Activated CD4-positive, alpha-beta T cell treated with anti-CD3 and anti-CD28 coated beads, Interleukin-2, amount 10 ng/mL, durations not matched to agents 7 days and 5 days (primary cell): ENCODE results near the gene RERE. TPM values are rescaled to one million over a fixed set of nuclear protein-coding genes. Genes with fewer than 3 reads are reported as not detected.

Experiments
- CTCF ChIA-PET: fragments of 350-600 bp; sonication (Branson Sonifier 250); formaldehyde crosslinking; loops from one replicate; lab custom pipeline; 2021; ENCODE audit warnings: antibody characterized with exemption; lab: Charles Lee
- POLR2A ChIA-PET: fragments of 350-600 bp; sonication (Branson Sonifier 250); formaldehyde crosslinking; loops from one replicate; lab custom pipeline; 2021; ENCODE audit warnings: antibody characterized with exemption; lab: Charles Lee
- DNase-seq: peaks from one replicate; pipeline ENCODE4 v3.0.0-alpha.2; 2020
- H3K27ac Mint-ChIP-seq: one replicate; pipeline ENCODE4 v1.8.0; 2021; ENCODE audit warnings: mild to moderate bottlenecking, moderate library complexity, mixed read lengths
- H3K27me3 Mint-ChIP-seq: one replicate; pipeline ENCODE4 v1.8.0; 2021; ENCODE audit warnings: mixed read lengths
- H3K36me3 Mint-ChIP-seq: one replicate; pipeline ENCODE4 v1.8.0; 2021; ENCODE audit warnings: low read depth, mixed read lengths
- H3K4me1 Mint-ChIP-seq: one replicate; pipeline ENCODE4 v1.8.0; 2021; ENCODE audit warnings: mixed read lengths
- H3K4me3 Mint-ChIP-seq: one replicate; pipeline ENCODE4 v1.8.0; 2021; ENCODE audit warnings: mild to moderate bottlenecking, moderate library complexity, mixed read lengths
- H3K9me3 Mint-ChIP-seq: one replicate; pipeline ENCODE4 v1.8.0; 2021; ENCODE audit warnings: mixed read lengths
- total RNA-seq, 2 experiments: library from RNA; stranded (reverse); gene quantifications; one replicate each; pipeline ENCODE4 v1.2.3, GENCODE V29; 2021

Gene RERE
- total RNA-seq, 2 experiments from 2014 or later, result 68.5 to 68.7 TPM

GRCh38 chr1:8482979-8483381 lies 334.5 kb downstream of the RERE start:
- H3K27ac Mint-ChIP-seq, result no peak overlapping the region
- H3K4me3 Mint-ChIP-seq, result no peak overlapping the region
- peaks cover 7% of the 10 kb centered on the region for H3K4me1 Mint-ChIP-seq
- ChIA-PET POLR2A (no interaction called here), CTCF (interaction anchor here (1.0 to 2.6 kb wide), 2 partner anchors 11 to 71 kb away, joined by 4 to 7 read pairs; no protein-coding TSS in a partner anchor)
- no peaks in the 10 kb centered on the region for H3K27me3 Mint-ChIP-seq
- no peak for DNase-seq
- peaks cover 15% of the 10 kb centered on the region for H3K36me3 Mint-ChIP-seq
- H3K9me3 Mint-ChIP-seq, result no peaks in the 10 kb centered on the region

GRCh38 chr1:8481650-8482380 lies 335.6 kb downstream of the RERE start:
- Mint-ChIP-seq H3K4me3 (no peak overlapping the region), H3K4me1 (peaks cover 18% of the 10 kb centered on the region), H3K36me3 (peaks cover 15% of the 10 kb centered on the region), H3K27ac (no peak overlapping the region), H3K27me3 (no peaks in the 10 kb centered on the region), H3K9me3 (no peaks in the 10 kb centered on the region)
- DNase-seq, result no peak
- ChIA-PET POLR2A (no interaction called here), CTCF (interaction anchor here (2.6 kb wide), 1 partner anchor 10 kb away, joined by 7 read pairs; no protein-coding TSS in a partner anchor)

GRCh38 chr1:8478566-8478965 lies 338.9 kb downstream of the RERE start:
- DNase-seq, result no peak
- CTCF ChIA-PET, result interaction anchor here (1.4 kb wide), 1 partner anchor 371 kb away, joined by 3 read pairs; no protein-coding TSS in a partner anchor
- Mint-ChIP-seq H3K36me3 (peaks cover 9% of the 10 kb centered on the region), H3K27me3 (no peaks in the 10 kb centered on the region), H3K9me3 (no peaks in the 10 kb centered on the region), H3K4me3 (no peak overlapping the region), H3K27ac (no peak overlapping the region), H3K4me1 (peaks cover 37% of the 10 kb centered on the region)
- POLR2A ChIA-PET, result no interaction called here

- no peak overlapping the region for H3K27ac Mint-ChIP-seq
Observed at GRCh38 chr1:8477983-8478362, 339.5 kb downstream of the RERE start.

GRCh38 chr1:8477166-8477982 lies 340.1 kb downstream of the RERE start:
- ChIA-PET POLR2A (no interaction called here), CTCF (interaction anchor here (0.7 kb wide), 1 partner anchor 34 kb away, joined by 3 read pairs; no protein-coding TSS in a partner anchor)
- no peaks in the 10 kb centered on the region for H3K27me3 Mint-ChIP-seq
- H3K4me1 Mint-ChIP-seq, result peaks cover 49% of the 10 kb centered on the region
- H3K36me3 Mint-ChIP-seq, result peaks cover 8% of the 10 kb centered on the region
- no peaks in the 10 kb centered on the region for H3K9me3 Mint-ChIP-seq
- peak; percentile 29 for DNase-seq
- H3K27ac Mint-ChIP-seq, result peak overlapping the region; percentile 55
- H3K4me3 Mint-ChIP-seq, result no peak overlapping the region

More at GRCh38 chr1:8477983-8478362, 339.5 kb downstream of the RERE start:
- ChIA-PET POLR2A (no interaction called here), CTCF (interaction anchor here (0.7 to 1.4 kb wide), 2 partner anchors 35 to 372 kb away, joined by 3 read pairs; no protein-coding TSS in a partner anchor)
- Mint-ChIP-seq H3K4me1 (peaks cover 43% of the 10 kb centered on the region), H3K9me3 (no peaks in the 10 kb centered on the region), H3K36me3 (peaks cover 8% of the 10 kb centered on the region), H3K4me3 (no peak overlapping the region), H3K27me3 (no peaks in the 10 kb centered on the region)
- DNase-seq, result no peak

- no peak for DNase-seq
- no peak overlapping the region for H3K27ac Mint-ChIP-seq
- H3K4me1 Mint-ChIP-seq, result peaks cover 59% of the 10 kb centered on the region
- H3K36me3 Mint-ChIP-seq, result peaks cover 5% of the 10 kb centered on the region
- no peaks in the 10 kb centered on the region for H3K27me3 Mint-ChIP-seq
- ChIA-PET POLR2A (no interaction called here), CTCF (no interaction called here)
- H3K9me3 Mint-ChIP-seq, result no peaks in the 10 kb centered on the region
- H3K4me3 Mint-ChIP-seq, result no peak overlapping the region
Observed at GRCh38 chr1:8476006-8476405, 341.4 kb downstream of the RERE start.

GRCh38 chr1:8474369-8474768 lies 343.1 kb downstream of the RERE start:
- Mint-ChIP-seq H3K4me3 (no peak overlapping the region), H3K9me3 (no peaks in the 10 kb centered on the region), H3K4me1 (peaks cover 59% of the 10 kb centered on the region), H3K27ac (no peak overlapping the region), H3K36me3 (peaks cover 4% of the 10 kb centered on the region), H3K27me3 (no peaks in the 10 kb centered on the region)
- ChIA-PET CTCF (interaction anchor here (0.7 to 1.6 kb wide), 2 partner anchors 11 to 226 kb away, joined by 3 read pairs; no protein-coding TSS in a partner anchor), POLR2A (no interaction called here)
- no peak for DNase-seq

GRCh38 chr1:8473891-8474300 lies 343.5 kb downstream of the RERE start:
- Mint-ChIP-seq H3K27ac (no peak overlapping the region), H3K36me3 (peaks cover 3% of the 10 kb centered on the region), H3K4me1 (peaks cover 59% of the 10 kb centered on the region), H3K4me3 (no peak overlapping the region), H3K27me3 (no peaks in the 10 kb centered on the region), H3K9me3 (no peaks in the 10 kb centered on the region)
- ChIA-PET CTCF (interaction anchor here (0.7 to 1.6 kb wide), 2 partner anchors 11 to 227 kb away, joined by 3 read pairs; no protein-coding TSS in a partner anchor), POLR2A (no interaction called here)
- DNase-seq, result no peak

- Mint-ChIP-seq H3K27ac (no peak overlapping the region), H3K36me3 (peaks cover 3% of the 10 kb centered on the region), H3K27me3 (no peaks in the 10 kb centered on the region), H3K4me3 (no peak overlapping the region), H3K4me1 (peaks cover 55% of the 10 kb centered on the region), H3K9me3 (no peaks in the 10 kb centered on the region)
- ChIA-PET POLR2A (no interaction called here), CTCF (interaction anchor here (1.1 to 1.8 kb wide), 3 partner anchors 10 to 253 kb away, joined by 3 to 7 read pairs (median 3); no protein-coding TSS in a partner anchor)
- no peak for DNase-seq
Observed at GRCh38 chr1:8473121-8473875, 344.1 kb downstream of the RERE start.

GRCh38 chr1:8472668-8473067 lies 344.8 kb downstream of the RERE start:
- Mint-ChIP-seq H3K4me1 (peaks cover 49% of the 10 kb centered on the region), H3K4me3 (no peak overlapping the region)
- POLR2A ChIA-PET, result interaction anchor here (0.7 kb wide), 1 partner anchor 45 kb away, joined by 4 read pairs; no protein-coding TSS in a partner anchor

GRCh38 chr1:8471451-8471850 lies 346.0 kb downstream of the RERE start:
- no peak for DNase-seq
- ChIA-PET POLR2A (interaction anchor here (0.6 kb wide), 2 partner anchors 8 to 14 kb away, joined by 3 to 4 read pairs; no protein-coding TSS in a partner anchor), CTCF (interaction anchor here (0.8 to 1.8 kb wide), 2 partner anchors 11 to 80 kb away, joined by 3 to 7 read pairs; no protein-coding TSS in a partner anchor)
- Mint-ChIP-seq H3K36me3 (peaks cover 3% of the 10 kb centered on the region), H3K27me3 (no peaks in the 10 kb centered on the region), H3K4me3 (no peak overlapping the region), H3K9me3 (no peaks in the 10 kb centered on the region), H3K4me1 (peaks cover 38% of the 10 kb centered on the region), H3K27ac (no peak overlapping the region)

More at GRCh38 chr1:8472668-8473067, 344.8 kb downstream of the RERE start:
- peak; percentile 70 for DNase-seq
- Mint-ChIP-seq H3K9me3 (no peaks in the 10 kb centered on the region), H3K27me3 (no peaks in the 10 kb centered on the region), H3K27ac (peak overlapping the region; percentile 51), H3K36me3 (peaks cover 3% of the 10 kb centered on the region)
- CTCF ChIA-PET, result interaction anchor here (0.9 to 1.8 kb wide), 3 partner anchors 10 to 279 kb away, joined by 3 to 7 read pairs (median 3); no protein-coding TSS in a partner anchor

- H3K4me1 Mint-ChIP-seq, result peaks cover 35% of the 10 kb centered on the region
- H3K36me3 Mint-ChIP-seq, result peaks cover 2% of the 10 kb centered on the region
- ChIA-PET POLR2A (interaction anchor here (0.6 kb wide), 1 partner anchor 257 kb away, joined by 9 read pairs; no protein-coding TSS in a partner anchor), CTCF (interaction anchor here (0.6 to 1.7 kb wide), 7 partner anchors 81 to 852 kb away, joined by 3 to 8 read pairs (median 3); no protein-coding TSS in a partner anchor)
- H3K27me3 Mint-ChIP-seq, result no peaks in the 10 kb centered on the region
- no peak overlapping the region for H3K4me3 Mint-ChIP-seq
- DNase-seq, result no peak
- no peaks in the 10 kb centered on the region for H3K9me3 Mint-ChIP-seq
- no peak overlapping the region for H3K27ac Mint-ChIP-seq
Observed at GRCh38 chr1:8468751-8469150, 348.7 kb downstream of the RERE start.
